Measurements from ENCODE around the gene WSB1. TPM values are rescaled to one million over a fixed set of nuclear protein-coding genes. Genes with fewer than 3 reads are reported as not detected.

The WSB1 gene
- total and polyA plus RNA-seq, 10 donors = 54.7 to 641 (median 408) TPM

GRCh38 chr17:27332485-27333409 is 38.8 kb downstream of the WSB1 start:
- peaks cover 5 to 38% (median 21%) of the 10 kb centered on the region in 6 donors for H3K4me1 ChIP-seq
- peak; percentile 99 for DNase-seq
- intact Hi-C loops (cut with DNase I; ENCODE audit: low total_unique reads) = loop anchor here (5.0 kb wide), 1 partner anchor 95 kb away; no protein-coding TSS in a partner anchor
- no peaks in the 10 kb centered on the region for H3K9me3 ChIP-seq
- H3K27ac ChIP-seq = peak overlapping the region; percentile 77 to 93 (median 87)
- TF ChIP-seq POLR2AphosphoS5 (IDR thresholded peaks at IDR 0.05) (peak; percentile 82 to 91 (median 85)), CTCF (IDR thresholded peaks at IDR 0.05 in 8 of 11, conservative IDR thresholded peaks at IDR 0.05 in 3 of 11) (peak; percentile 89 to 98 (median 92)), POLR2A (IDR thresholded peaks at IDR 0.05) (no peak)
- no peaks in the 10 kb centered on the region for H3K27me3 ChIP-seq (replicated peaks in 1 of 7)
- no peaks in the 10 kb centered on the region for H3K36me3 ChIP-seq
- WGBS, 5 donors = 0 to 2% (median 1%) methylated on average over 15 to 52 of the region's 52 CpGs
- peak overlapping the region; percentile 24 to 70 (median 40) for H3K4me3 ChIP-seq

GRCh38 chr17:27333410-27333980 is 39.6 kb downstream of the WSB1 start:
- peak overlapping the region; percentile 77 to 93 (median 87) for H3K27ac ChIP-seq
- H3K36me3 ChIP-seq = no peaks in the 10 kb centered on the region
- 48 to 56% (median 50%) methylated on average over 11 of the region's 11 CpGs for WGBS, 5 donors
- peak overlapping the region; percentile 24 to 70 (median 40) for H3K4me3 ChIP-seq
- TF ChIP-seq POLR2AphosphoS5 (IDR thresholded peaks at IDR 0.05) (no peak), POLR2A (IDR thresholded peaks at IDR 0.05) (no peak), CTCF (IDR thresholded peaks at IDR 0.05 in 8 of 11, conservative IDR thresholded peaks at IDR 0.05 in 3 of 11) (no peak)
- H3K27me3 ChIP-seq (replicated peaks in 1 of 7) = no peaks in the 10 kb centered on the region
- peaks cover 5 to 41% (median 22%) of the 10 kb centered on the region in 6 donors for H3K4me1 ChIP-seq
- intact Hi-C loops (cut with DNase I; ENCODE audit: low total_unique reads) = loop anchor here (5.0 kb wide), 1 partner anchor 96 kb away; no protein-coding TSS in a partner anchor
- no peaks in the 10 kb centered on the region for H3K9me3 ChIP-seq
- DNase-seq = no peak

GRCh38 chr17:27336184-27336583 is 42.3 kb downstream of the WSB1 start:
- 51 to 79% (median 68%) methylated on average over 3 of the region's 3 CpGs for WGBS, 5 donors
- no peak for DNase-seq

More at GRCh38 chr17:27336184-27336583, 42.3 kb downstream of the WSB1 start:
- no peak for TF ChIP-seq POLR2A (IDR thresholded peaks at IDR 0.05)
- no peak for TF ChIP-seq CTCF (IDR thresholded peaks at IDR 0.05 in 8 of 11, conservative IDR thresholded peaks at IDR 0.05 in 3 of 11)
- TF ChIP-seq POLR2AphosphoS5 (IDR thresholded peaks at IDR 0.05) = no peak
- Histone ChIP-seq H3K9me3 (no peaks in the 10 kb centered on the region), H3K27ac (peak overlapping the region in 1 of 8 donors; percentile 49), H3K36me3 (no peaks in the 10 kb centered on the region), H3K27me3 (replicated peaks in 1 of 7) (no peaks in the 10 kb centered on the region), H3K4me3 (no peak overlapping the region), H3K4me1 (peaks cover 5 to 60% (median 29%) of the 10 kb centered on the region in 6 donors)
- intact Hi-C loops (cut with DNase I; ENCODE audit: low total_unique reads) = no loop called here

Measured in spleen (tissue), 11 donors.